A673 (cell line): ENCODE measurements around the gene SPACA5B. TPM values are rescaled to one million over a fixed set of nuclear protein-coding genes. Genes with fewer than 3 reads are reported as not detected.
"Not testable (repeated sequence)": the region's sequence is repeated elsewhere in the genome, so short reads cannot be mapped to it uniquely, and the experiment has no call there.

ENCODE experiments used
- Bru-seq: library from RNA; stranded (reverse); fragments of 400-500 nt; gene quantifications from one replicate; lab custom pipeline; 2021; lab: Mats Ljungman, UMichigan
- BruChase-seq, 2 experiments: library from RNA; stranded (reverse); fragments of 400-500 nt; gene quantifications; one replicate each; lab custom pipeline; 2021; lab: Mats Ljungman, UMichigan
- BruUV-seq: library from RNA; stranded (reverse); fragments of 400-500 nt; replicated peaks from 2 replicates; lab custom pipeline; 2021; lab: Mats Ljungman, UMichigan
- CTCF ChIA-PET: fragments of 300-600 bp; sonication (Branson Sonifier 250); formaldehyde crosslinking; loops from one replicate; lab custom pipeline; 2022; ENCODE audit warnings: antibody characterized with exemption; lab: Charles Lee
- POLR2A ChIA-PET: fragments of 300-600 bp; sonication (Branson Sonifier 250); formaldehyde crosslinking; loops from one replicate; lab custom pipeline; 2022; ENCODE audit warnings: antibody characterized with exemption; ENCODE audit not compliant: low non-redundant PET; lab: Charles Lee
- DNase-seq: peaks from one replicate; pipeline ENCODE4 v3.0.0-alpha.2; 2015; ENCODE audit warnings: low spot score
- H3K27ac ChIP-seq: fragments of 200-600 bp; sonication (generic); 2 replicates; pipeline ENCODE4 v1.5.1; 2016; ENCODE audit warnings: mixed run types, low read depth, mild to moderate bottlenecking, mixed read lengths, antibody characterized with exemption, low read length; ENCODE audit not compliant: poor library complexity, severe bottlenecking
- H3K27me3 ChIP-seq: fragments of 200-600 bp; sonication (generic); replicated peaks from 2 replicates; pipeline ENCODE4 v1.6.1; 2017; ENCODE audit warnings: mixed run types, low read depth, mild to moderate bottlenecking, mixed read lengths, antibody characterized with exemption, low read length; ENCODE audit not compliant: insufficient read depth, poor library complexity
- H3K36me3 ChIP-seq: fragments of 200-600 bp; sonication (generic); 2 replicates; pipeline ENCODE4 v1.6.1; 2016; ENCODE audit warnings: mixed run types, mild to moderate bottlenecking, mixed read lengths, antibody characterized with exemption, low read length; ENCODE audit not compliant: insufficient read depth, poor library complexity, severe bottlenecking
- H3K4me1 ChIP-seq: fragments of 200-600 bp; sonication (generic); 2 replicates; pipeline ENCODE4 v1.6.1; 2017; ENCODE audit warnings: mixed run types, mild to moderate bottlenecking, mixed read lengths, antibody characterized with exemption, low read length; ENCODE audit not compliant: insufficient read depth, poor library complexity, severe bottlenecking
- H3K4me3 ChIP-seq: fragments of 200-600 bp; sonication (generic); 2 replicates; pipeline ENCODE4 v1.5.1; 2016; ENCODE audit warnings: low read depth, mixed run types, mild to moderate bottlenecking, mixed read lengths, low read length; ENCODE audit not compliant: poor library complexity, severe bottlenecking
- H3K9me3 ChIP-seq: fragments of 200-600 bp; sonication (generic); 2 replicates; pipeline ENCODE4 v1.6.1; 2016; ENCODE audit warnings: mixed run types, low read depth, mild to moderate bottlenecking, mixed read lengths, antibody characterized with exemption, low read length; ENCODE audit not compliant: poor library complexity, severe bottlenecking
- CTCF ChIP-seq: fragments of 300-800, 200-600 bp; sonication (generic); conservative IDR thresholded peaks from 2 replicates; pipeline ENCODE4 v1.5.1; 2017; ENCODE audit warnings: low read depth, mild to moderate bottlenecking, antibody characterized with exemption, low read length, moderate library complexity, mixed read lengths
- EZH2 ChIP-seq: fragments of 200-600 bp; sonication (generic); IDR thresholded peaks from 2 replicates; pipeline ENCODE4 v1.6.1; 2017; ENCODE audit warnings: borderline replicate concordance, low read depth, mild to moderate bottlenecking, mixed read lengths, antibody characterized with exemption, low read length; ENCODE audit not compliant: poor library complexity, severe bottlenecking
- intact Hi-C: fragments of 100-400 bp; cut with micrococcal nuclease; formaldehyde crosslinking; loops from one replicate; pipeline ENCODE4 v1.10.0; 2022; ENCODE audit not compliant: unreplicated experiment
- long read RNA-seq: library from polyadenylated mRNA; stranded (forward); transcript quantifications from one replicate; pipeline ENCODE4 v2.0.0, GENCODE V29; 2022
- total RNA-seq: library from RNA; stranded (reverse); gene quantifications from 2 replicates; pipeline ENCODE4 v1.2.3, GENCODE V29; 2021

SPACA5B gene
- total RNA-seq: not detected in 2 replicates
- not detected for Bru-seq, nascent RNA
- not detected for BruChase-seq, experiment 1, labeled RNA remaining after a 2-hour chase
- BruChase-seq, experiment 2, labeled RNA remaining after a 6-hour chase: not detected
- long read RNA-seq: 0 reads

GRCh38 chrX:48130326-48130725, at the start of gene SPACA5B:
Gene SPACA5B, plus strand, starts transcription at chrX:48130626. Its CDS starts 62 bp downstream, at chrX:48130688.
- intact Hi-C loops, DNase-seq, H3K4me3 ChIP-seq, H3K36me3 ChIP-seq, BruUV-seq, H3K27me3 ChIP-seq, CTCF ChIA-PET, H3K4me1 ChIP-seq, H3K27ac ChIP-seq, POLR2A ChIA-PET, H3K9me3 ChIP-seq: not testable (repeated sequence)

GRCh38 chrX:48083212-48083611, 47.2 kb upstream of the SPACA5B start:
- Histone ChIP-seq H3K4me1 (no peaks in the 10 kb centered on the region), H3K36me3 (no peaks in the 10 kb centered on the region), H3K4me3 (no peak overlapping the region), H3K27ac (no peak overlapping the region), H3K27me3 (no peaks in the 10 kb centered on the region), H3K9me3 (no peaks in the 10 kb centered on the region)
- BruUV-seq: no TSS peak
- intact Hi-C loops: loop anchor here (10.0 kb wide), 1 partner anchor 412 kb away; no protein-coding TSS in a partner anchor
- ChIA-PET CTCF (interaction anchor here (0.5 to 1.0 kb wide), 5 partner anchors 386 to 712 kb away, joined by 3 to 12 read pairs (median 3); no protein-coding TSS in a partner anchor), POLR2A (no interaction called here)
- no peak for TF ChIP-seq EZH2
- TF ChIP-seq CTCF: peak; percentile 66
- peak; percentile 62 for DNase-seq

GRCh38 chrX:48083706-48084105, 46.7 kb upstream of the SPACA5B start:
- Histone ChIP-seq H3K27me3 (no peaks in the 10 kb centered on the region), H3K36me3 (no peaks in the 10 kb centered on the region), H3K27ac (no peak overlapping the region), H3K4me3 (no peak overlapping the region), H3K4me1 (no peaks in the 10 kb centered on the region), H3K9me3 (no peaks in the 10 kb centered on the region)
- BruUV-seq: no TSS peak
- TF ChIP-seq CTCF: no peak
- TF ChIP-seq EZH2: no peak
- ChIA-PET POLR2A (no interaction called here), CTCF (interaction anchor here (0.5 to 1.0 kb wide), 4 partner anchors 385 to 712 kb away, joined by 3 to 12 read pairs (median 4); no protein-coding TSS in a partner anchor)
- no peak for DNase-seq
- intact Hi-C loops: loop anchor here (10.0 kb wide), 1 partner anchor 411 kb away; no protein-coding TSS in a partner anchor

GRCh38 chrX:48086082-48086481, 44.3 kb upstream of the SPACA5B start:
- ChIA-PET POLR2A (no interaction called here), CTCF (no interaction called here)
- no peaks in the 10 kb centered on the region for H3K4me1 ChIP-seq
- no peaks in the 10 kb centered on the region for H3K9me3 ChIP-seq
- no peak overlapping the region for H3K27ac ChIP-seq
- intact Hi-C loops: loop anchor here (10.0 kb wide), 1 partner anchor 409 kb away; no protein-coding TSS in a partner anchor
- H3K36me3 ChIP-seq: no peaks in the 10 kb centered on the region
- H3K4me3 ChIP-seq: no peak overlapping the region
- H3K27me3 ChIP-seq: no peaks in the 10 kb centered on the region
- BruUV-seq: no TSS peak
- no peak for TF ChIP-seq EZH2
- DNase-seq: no peak
